IPS-18c (cell line): ENCODE results near the gene ALAD.
"Not testable (repeated sequence)": the region's sequence is repeated elsewhere in the genome, so short reads cannot be mapped to it uniquely, and the experiment has no call there.

ENCODE experiments used
- H3K4me3 ChIP-seq: 2 replicates; pipeline ENCODE4 v1.7.0; 2013; ENCODE audit warnings: low read depth, mild to moderate bottlenecking, low read length, moderate library complexity; ENCODE audit not compliant: insufficient read depth
- H3K9me3 ChIP-seq: one replicate; pipeline ENCODE4 v1.6.1; 2013; ENCODE audit warnings: mild to moderate bottlenecking, low read length, moderate library complexity; ENCODE audit not compliant: control insufficient read depth, insufficient read depth

ALAD gene

GRCh38 chr9:113380869-113381378 lies 20.2 kb downstream of the ALAD start:
- Histone ChIP-seq H3K9me3 (no peaks in the 10 kb centered on the region), H3K4me3 (no peak overlapping the region)

- H3K9me3 ChIP-seq, H3K4me3 ChIP-seq: not testable (repeated sequence)
Measured at GRCh38 chr9:113379829-113380210, 21.3 kb downstream of the ALAD start.

GRCh38 chr9:113379094-113379828 lies 21.8 kb downstream of the ALAD start:
- H3K4me3 ChIP-seq, H3K9me3 ChIP-seq: not testable (repeated sequence)

GRCh38 chr9:113376634-113377567 lies 24.2 kb downstream of the ALAD start, which contains the start of gene HDHD3:
HDHD3 (minus strand) TSS chr9:113376986; CDS start chr9:113374354, 2,632 bp downstream.
- H3K9me3 ChIP-seq: no peaks in the 10 kb centered on the region
- H3K4me3 ChIP-seq: peak within 1 kb of the TSS; percentile 84

- Histone ChIP-seq H3K4me3 (no peak overlapping the region), H3K9me3 (no peaks in the 10 kb centered on the region)
Measured at GRCh38 chr9:113375057-113376023, 25.7 kb downstream of the ALAD start.

- Histone ChIP-seq H3K4me3 (no peak overlapping the region), H3K9me3 (no peaks in the 10 kb centered on the region)
Measured at GRCh38 chr9:113373676-113374392, 27.2 kb downstream of the ALAD start.

- no peak overlapping the region for H3K4me3 ChIP-seq
- no peaks in the 10 kb centered on the region for H3K9me3 ChIP-seq
Measured at GRCh38 chr9:113373256-113373655, 27.8 kb downstream of the ALAD start.

GRCh38 chr9:113372059-113372458 lies 29.0 kb downstream of the ALAD start:
- Histone ChIP-seq H3K4me3 (no peak overlapping the region), H3K9me3 (no peaks in the 10 kb centered on the region)

- Histone ChIP-seq H3K9me3 (no peaks in the 10 kb centered on the region), H3K4me3 (no peak overlapping the region)
Measured at GRCh38 chr9:113370806-113371325, 30.2 kb downstream of the ALAD start.

GRCh38 chr9:113369855-113370140 lies 31.3 kb downstream of the ALAD start:
- H3K4me3 ChIP-seq: no peak overlapping the region

GRCh38 chr9:113368982-113369854 lies 31.9 kb downstream of the ALAD start:
- Histone ChIP-seq H3K4me3 (no peak overlapping the region), H3K9me3 (no peaks in the 10 kb centered on the region)

More at GRCh38 chr9:113369855-113370140, 31.3 kb downstream of the ALAD start:
- no peaks in the 10 kb centered on the region for H3K9me3 ChIP-seq

GRCh38 chr9:113368348-113368981 lies 32.6 kb downstream of the ALAD start:
- H3K9me3 ChIP-seq: no peaks in the 10 kb centered on the region
- H3K4me3 ChIP-seq: no peak overlapping the region

- not testable (repeated sequence) for H3K4me3 ChIP-seq, H3K9me3 ChIP-seq
Measured at GRCh38 chr9:113365652-113366051, 35.4 kb downstream of the ALAD start.

- Histone ChIP-seq H3K4me3 (no peak overlapping the region), H3K9me3 (no peaks in the 10 kb centered on the region)
Measured at GRCh38 chr9:113364951-113365350, 36.1 kb downstream of the ALAD start.

- Histone ChIP-seq H3K9me3 (no peaks in the 10 kb centered on the region), H3K4me3 (no peak overlapping the region)
Measured at GRCh38 chr9:113363336-113363735, 37.7 kb downstream of the ALAD start.
